ENCODE results near the gene GLUD1. TPM values are rescaled to one million over a fixed set of nuclear protein-coding genes. Genes with fewer than 3 reads are reported as not detected.
A peak's percentile ranks its signal among the peaks of the same experiment; 100 is the strongest.
"Not testable (repeated sequence)": the region's sequence is repeated elsewhere in the genome, so short reads cannot be mapped to it uniquely, and the experiment has no call there.

Gene GLUD1
- total RNA-seq, 4 donors from 2014 or later, result 155 to 214 (median 155) TPM

DNA sequence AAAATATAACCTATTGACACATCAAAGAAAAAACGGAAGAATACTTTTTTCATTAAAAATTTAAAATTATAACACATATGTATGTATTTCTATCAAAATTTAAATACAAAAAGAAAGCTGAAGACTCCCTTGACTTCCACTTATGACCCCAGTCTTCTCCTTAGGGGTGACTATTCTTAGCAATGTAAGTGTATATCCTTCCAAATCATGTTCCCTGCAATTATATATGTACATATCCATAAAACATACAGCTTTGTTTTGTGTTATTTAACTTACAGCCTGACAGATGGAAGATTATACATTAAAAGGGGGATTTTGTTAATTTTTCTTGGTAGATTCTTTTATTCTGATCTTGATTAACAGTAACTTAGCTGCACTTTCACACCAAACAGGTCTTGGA is 9.1 kb downstream of the GLUD1 start:
- peaks cover 12 to 72% (median 22%) of the 10 kb centered on the region in 3 donors for H3K4me1 ChIP-seq

DNA sequence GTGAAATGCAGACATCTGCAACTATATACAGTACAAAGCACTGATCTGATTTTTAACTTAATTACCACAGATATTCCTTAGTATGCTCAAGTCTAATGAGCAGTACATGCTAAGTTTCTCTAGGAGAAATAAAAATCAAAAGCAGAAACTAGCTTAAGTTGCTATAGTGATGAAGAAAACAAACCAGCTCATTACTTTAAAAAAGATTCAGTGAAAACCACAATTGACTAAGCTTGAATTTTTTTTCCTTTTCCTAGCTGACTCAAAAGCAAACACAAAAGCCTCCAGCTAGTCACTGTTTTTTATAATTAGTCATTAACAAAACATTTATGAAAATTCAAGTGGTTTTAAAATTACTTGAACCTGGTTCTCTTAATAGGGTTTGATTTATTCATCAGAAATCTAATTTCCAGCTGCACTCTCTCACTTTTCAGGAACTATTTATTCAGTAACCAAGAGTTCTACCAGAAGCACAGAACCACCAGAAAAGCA is 10.3 kb downstream of the GLUD1 start:
- H3K36me3 ChIP-seq, H3K4me3 ChIP-seq, H3K9me3 ChIP-seq, H3K27me3 ChIP-seq: not testable (repeated sequence)
- ATAC-seq, result peak; percentile 32
- H3K4me1 ChIP-seq, result peaks cover 12 to 60% (median 21%) of the 10 kb centered on the region in 3 donors
- peak overlapping the region; percentile 4 to 61 (median 47) for H3K27ac ChIP-seq

More for the DNA sequence above, 9.1 kb downstream of the GLUD1 start:
- no peak for TF ChIP-seq EP300 (IDR thresholded peaks at IDR 0.05)
- TF ChIP-seq POLR2A (IDR thresholded peaks at IDR 0.05), result no peak
- TF ChIP-seq POLR2AphosphoS5 (IDR thresholded peaks at IDR 0.05), result no peak
- TF ChIP-seq, protein P1, sequence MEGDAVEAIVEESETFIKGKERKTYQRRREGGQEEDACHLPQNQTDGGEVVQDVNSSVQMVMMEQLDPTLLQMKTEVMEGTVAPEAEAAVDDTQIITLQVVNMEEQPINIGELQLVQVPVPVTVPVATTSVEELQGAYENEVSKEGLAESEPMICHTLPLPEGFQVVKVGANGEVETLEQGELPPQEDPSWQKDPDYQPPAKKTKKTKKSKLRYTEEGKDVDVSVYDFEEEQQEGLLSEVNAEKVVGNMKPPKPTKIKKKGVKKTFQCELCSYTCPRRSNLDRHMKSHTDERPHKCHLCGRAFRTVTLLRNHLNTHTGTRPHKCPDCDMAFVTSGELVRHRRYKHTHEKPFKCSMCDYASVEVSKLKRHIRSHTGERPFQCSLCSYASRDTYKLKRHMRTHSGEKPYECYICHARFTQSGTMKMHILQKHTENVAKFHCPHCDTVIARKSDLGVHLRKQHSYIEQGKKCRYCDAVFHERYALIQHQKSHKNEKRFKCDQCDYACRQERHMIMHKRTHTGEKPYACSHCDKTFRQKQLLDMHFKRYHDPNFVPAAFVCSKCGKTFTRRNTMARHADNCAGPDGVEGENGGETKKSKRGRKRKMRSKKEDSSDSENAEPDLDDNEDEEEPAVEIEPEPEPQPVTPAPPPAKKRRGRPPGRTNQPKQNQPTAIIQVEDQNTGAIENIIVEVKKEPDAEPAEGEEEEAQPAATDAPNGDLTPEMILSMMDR (IDR thresholded peaks at IDR 0.05), result no peak
- no peak for ATAC-seq
- H3K27me3 ChIP-seq, result no peaks in the 10 kb centered on the region
- H3K27ac ChIP-seq, result no peak overlapping the region
- H3K4me3 ChIP-seq, result no peak overlapping the region
- H3K36me3 ChIP-seq, result peaks cover 0 to 8% of the 10 kb centered on the region in 2 donors
- WGBS, 2 donors (ENCODE audit: low coverage in 1 of 2), result 73 to 85% methylated on average over 1 of the region's 1 CpG
- no peaks in the 10 kb centered on the region for H3K9me3 ChIP-seq

DNA sequence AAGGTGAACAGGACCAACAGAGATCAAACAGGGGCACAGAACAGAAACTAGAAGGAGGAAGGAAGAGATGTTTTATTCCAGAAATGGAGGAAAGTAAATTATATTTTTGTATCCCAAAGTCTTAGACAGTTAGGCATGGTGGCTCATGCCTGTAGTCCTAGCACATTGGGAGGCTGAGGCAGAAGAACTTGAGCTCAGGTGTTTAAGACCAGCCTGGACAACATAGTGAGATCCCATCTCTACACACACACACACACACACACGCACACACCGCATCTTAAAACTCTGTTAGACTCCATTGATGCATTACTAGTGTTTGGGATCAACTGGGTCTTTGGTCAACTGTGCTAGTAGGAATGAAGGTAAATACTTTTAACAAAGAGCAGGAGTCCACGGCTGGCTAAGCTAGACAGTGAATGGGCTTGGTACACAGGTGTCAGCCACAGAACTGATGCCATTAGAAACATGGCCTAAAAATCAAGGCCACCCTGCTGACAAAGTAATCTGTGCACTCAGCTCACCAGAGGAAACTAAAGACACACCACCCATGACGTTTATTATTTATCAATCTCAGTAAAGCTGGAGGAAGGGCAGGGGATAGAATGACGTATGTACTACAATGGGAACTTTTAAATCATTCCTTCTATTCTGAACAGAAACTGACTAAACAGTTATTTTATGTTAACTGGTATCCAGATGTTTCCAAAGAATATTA is 10.9 kb downstream of the GLUD1 start:
- H3K4me3 ChIP-seq, H3K9me3 ChIP-seq, H3K36me3 ChIP-seq, H3K27me3 ChIP-seq: not testable (repeated sequence)
- Histone ChIP-seq H3K27ac (peak overlapping the region; percentile 4 to 61 (median 47)), H3K4me1 (peaks cover 12 to 54% (median 17%) of the 10 kb centered on the region in 3 donors)
- WGBS, 2 donors (ENCODE audit: low coverage in 1 of 2), result 27 to 37% methylated on average over 4 to 5 of the region's 5 CpGs
- ATAC-seq, result peak; percentile 68

DNA sequence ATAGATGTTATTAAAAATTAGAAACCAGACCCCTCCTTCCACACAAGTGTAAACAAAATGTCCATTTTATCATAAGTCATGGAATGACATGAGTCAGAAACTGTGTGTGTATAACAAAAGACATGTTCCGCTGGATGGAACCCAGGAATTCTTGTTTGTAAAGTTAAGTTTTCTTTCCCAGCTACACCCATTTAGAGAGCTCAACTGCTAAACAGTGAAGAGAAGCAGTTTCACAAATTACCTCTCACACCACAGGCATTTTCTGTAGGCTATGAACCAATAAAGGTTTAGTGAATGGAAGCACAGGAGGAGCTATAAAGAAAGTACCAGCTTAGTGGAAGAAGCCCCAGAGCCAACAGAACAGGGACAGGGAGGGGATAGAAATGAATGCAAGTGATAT is 12.4 kb downstream of the GLUD1 start:
- H3K27ac ChIP-seq, result peak overlapping the region in 3 of 4 donors; percentile 4 to 61 (median 59)
- WGBS, 2 donors (ENCODE audit: low coverage in 1 of 2), result 25 to 40% methylated on average over 1 of the region's 1 CpG

DNA sequence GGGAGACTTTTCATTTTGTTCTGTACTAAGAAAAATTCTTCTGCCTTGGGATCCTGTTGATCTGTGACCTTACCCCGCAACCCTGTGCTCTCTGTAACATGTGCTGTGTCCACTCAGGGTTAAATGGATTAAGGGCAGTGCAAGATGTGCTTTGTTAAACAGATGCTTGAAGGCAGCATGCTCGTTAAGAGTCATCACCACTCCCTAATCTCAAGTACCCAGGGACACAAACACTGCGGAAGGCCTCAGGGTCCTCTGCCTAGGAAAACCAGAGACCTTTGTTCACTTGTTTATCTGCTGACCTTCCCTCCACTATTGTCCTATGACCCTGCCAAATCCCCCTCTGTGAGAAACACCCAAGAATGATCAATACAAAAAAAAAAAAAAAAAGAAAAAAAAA is 13.1 kb downstream of the GLUD1 start:
- H3K4me3 ChIP-seq, H3K9me3 ChIP-seq, H3K27me3 ChIP-seq, H3K36me3 ChIP-seq, ATAC-seq: not testable (repeated sequence)
- Histone ChIP-seq H3K27ac (peak overlapping the region in 3 of 4 donors; percentile 31 to 70 (median 38)), H3K4me1 (peaks cover 12 to 51% (median 17%) of the 10 kb centered on the region in 3 donors)
- no CpG with 5 or more reads among the region's 3 CpGs for WGBS, 2 donors (ENCODE audit: low coverage in 1 of 2)

More for the DNA sequence above, 12.4 kb downstream of the GLUD1 start:
- H3K4me1 ChIP-seq, result peaks cover 12 to 49% (median 17%) of the 10 kb centered on the region in 3 donors
- H3K36me3 ChIP-seq, H3K27me3 ChIP-seq, H3K9me3 ChIP-seq, H3K4me3 ChIP-seq: not testable (repeated sequence)
- ATAC-seq, result peak; percentile 50

DNA sequence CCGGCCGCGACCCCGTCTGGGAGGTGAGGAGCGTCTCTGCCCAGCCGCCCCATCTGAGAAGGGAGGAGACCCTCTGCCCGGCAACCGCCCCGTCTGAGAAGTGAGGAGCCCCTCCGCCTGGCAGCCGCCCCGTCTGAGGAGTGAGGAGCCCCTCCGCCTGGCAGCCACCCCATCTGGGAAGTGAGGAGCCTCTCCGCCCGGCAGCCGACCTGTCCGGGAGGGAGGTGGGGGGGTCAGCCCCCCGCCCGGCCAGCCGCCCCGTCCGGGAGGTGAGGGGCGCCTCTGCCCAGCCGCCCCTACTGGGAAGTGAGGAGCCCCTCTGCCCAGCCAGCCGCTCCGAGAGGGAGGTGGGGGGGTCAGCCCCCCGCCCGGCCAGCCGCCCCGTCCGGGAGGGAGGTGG is 14.0 kb downstream of the GLUD1 start:
- H3K27ac ChIP-seq, result peak overlapping the region in 2 of 4 donors; percentile 31 to 70
- WGBS, 2 donors (ENCODE audit: low coverage in 1 of 2), result no CpG with 5 or more reads among the region's 31 CpGs
- ATAC-seq, H3K27me3 ChIP-seq, H3K4me3 ChIP-seq, H3K9me3 ChIP-seq, H3K36me3 ChIP-seq: not testable (repeated sequence)
- peaks cover 12 to 44% (median 17%) of the 10 kb centered on the region in 3 donors for H3K4me1 ChIP-seq

DNA sequence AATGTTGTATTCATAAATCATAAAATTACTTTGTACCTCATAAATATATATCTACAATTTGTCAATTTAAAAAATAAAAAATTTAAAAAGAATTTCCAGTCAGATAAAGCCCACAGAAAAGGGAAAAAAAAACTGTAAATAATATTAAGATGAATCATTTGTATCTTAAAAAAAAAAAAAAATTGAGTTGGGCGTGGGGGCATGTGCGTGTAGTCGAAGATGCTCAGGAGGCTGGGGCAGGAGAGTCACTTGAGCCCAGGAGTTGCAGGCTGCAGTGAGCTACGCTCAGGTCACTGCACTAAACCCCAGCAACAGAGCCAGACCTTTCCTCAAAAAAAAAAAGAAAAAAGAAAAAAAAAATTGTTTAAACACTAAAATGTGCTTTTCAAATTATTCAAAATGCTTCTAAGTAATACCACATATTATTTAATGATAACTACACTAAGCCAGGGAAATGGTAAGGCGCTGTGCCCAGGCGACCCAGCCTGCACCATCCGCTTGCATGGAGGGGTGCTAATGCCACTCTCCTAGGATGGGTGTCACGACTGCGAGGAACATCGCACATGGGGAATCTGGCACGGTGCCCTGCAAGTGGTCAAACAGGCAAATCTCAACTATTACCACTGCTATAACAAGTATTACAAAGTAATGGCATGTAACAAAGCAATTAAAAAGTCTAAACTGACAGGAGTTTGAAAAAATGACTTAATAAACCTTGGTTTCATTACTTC is 15.4 kb downstream of the GLUD1 start:
- H3K4me1 ChIP-seq, result peaks cover 8 to 33% (median 12%) of the 10 kb centered on the region in 3 donors
- no peaks in the 10 kb centered on the region for H3K9me3 ChIP-seq
- WGBS, 2 donors (ENCODE audit: low coverage in 1 of 2), result 68 to 79% methylated on average over 8 to 11 of the region's 11 CpGs
- ATAC-seq, result no peak
- H3K4me3 ChIP-seq, result no peak overlapping the region
- no peak for TF ChIP-seq EP300 (IDR thresholded peaks at IDR 0.05)
- no peak for TF ChIP-seq POLR2AphosphoS5 (IDR thresholded peaks at IDR 0.05)
- TF ChIP-seq, protein P1 (IDR thresholded peaks at IDR 0.05), result no peak
- TF ChIP-seq POLR2A (IDR thresholded peaks at IDR 0.05), result no peak
- no peaks in the 10 kb centered on the region for H3K27me3 ChIP-seq
- no peak overlapping the region for H3K27ac ChIP-seq
- peaks cover 0 to 14% of the 10 kb centered on the region in 2 donors for H3K36me3 ChIP-seq

DNA sequence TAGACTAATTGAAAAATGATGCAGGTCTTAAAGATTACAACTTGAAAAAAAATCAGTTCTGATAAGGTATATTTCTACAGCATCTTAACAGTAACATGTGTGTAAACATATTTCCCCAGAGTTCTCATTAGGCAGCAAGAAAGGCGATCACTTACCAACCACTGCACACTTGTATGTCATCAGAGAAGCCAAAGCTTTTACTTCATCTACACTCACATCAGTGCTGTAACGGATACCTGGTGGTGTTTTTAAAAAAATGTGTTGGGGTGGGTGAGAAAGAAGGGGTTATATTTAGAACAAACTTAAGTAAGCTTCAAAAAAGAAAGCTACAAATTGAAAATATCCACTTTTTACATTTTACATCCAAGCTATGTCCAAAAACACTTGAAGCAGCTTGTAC is 18.2 kb downstream of the GLUD1 start:
- H3K4me1 ChIP-seq, ATAC-seq, H3K27me3 ChIP-seq, H3K9me3 ChIP-seq, H3K27ac ChIP-seq, H3K4me3 ChIP-seq: not testable (repeated sequence)
- WGBS, 2 donors (ENCODE audit: low coverage in 1 of 2), result 86 to 88% methylated on average over 2 of the region's 2 CpGs
- H3K36me3 ChIP-seq, result peaks cover 0 to 41% of the 10 kb centered on the region in 2 donors
